Hematopoietic multipotent progenitor cell treated with erythropoietin and hydrocortisone succinate and interleukin-3 and kit ligand, for 17 days (in vitro differentiated cells): ENCODE results near the gene A1BG.
A peak's percentile ranks its signal among the peaks of the same experiment; 100 is the strongest.

ENCODE experiments used
- DNase-seq: peaks from one replicate; pipeline ENCODE4 v3.0.0-alpha.2; 2015; ENCODE audit warnings: low spot score

Gene A1BG, protein sequence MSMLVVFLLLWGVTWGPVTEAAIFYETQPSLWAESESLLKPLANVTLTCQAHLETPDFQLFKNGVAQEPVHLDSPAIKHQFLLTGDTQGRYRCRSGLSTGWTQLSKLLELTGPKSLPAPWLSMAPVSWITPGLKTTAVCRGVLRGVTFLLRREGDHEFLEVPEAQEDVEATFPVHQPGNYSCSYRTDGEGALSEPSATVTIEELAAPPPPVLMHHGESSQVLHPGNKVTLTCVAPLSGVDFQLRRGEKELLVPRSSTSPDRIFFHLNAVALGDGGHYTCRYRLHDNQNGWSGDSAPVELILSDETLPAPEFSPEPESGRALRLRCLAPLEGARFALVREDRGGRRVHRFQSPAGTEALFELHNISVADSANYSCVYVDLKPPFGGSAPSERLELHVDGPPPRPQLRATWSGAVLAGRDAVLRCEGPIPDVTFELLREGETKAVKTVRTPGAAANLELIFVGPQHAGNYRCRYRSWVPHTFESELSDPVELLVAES

DNA sequence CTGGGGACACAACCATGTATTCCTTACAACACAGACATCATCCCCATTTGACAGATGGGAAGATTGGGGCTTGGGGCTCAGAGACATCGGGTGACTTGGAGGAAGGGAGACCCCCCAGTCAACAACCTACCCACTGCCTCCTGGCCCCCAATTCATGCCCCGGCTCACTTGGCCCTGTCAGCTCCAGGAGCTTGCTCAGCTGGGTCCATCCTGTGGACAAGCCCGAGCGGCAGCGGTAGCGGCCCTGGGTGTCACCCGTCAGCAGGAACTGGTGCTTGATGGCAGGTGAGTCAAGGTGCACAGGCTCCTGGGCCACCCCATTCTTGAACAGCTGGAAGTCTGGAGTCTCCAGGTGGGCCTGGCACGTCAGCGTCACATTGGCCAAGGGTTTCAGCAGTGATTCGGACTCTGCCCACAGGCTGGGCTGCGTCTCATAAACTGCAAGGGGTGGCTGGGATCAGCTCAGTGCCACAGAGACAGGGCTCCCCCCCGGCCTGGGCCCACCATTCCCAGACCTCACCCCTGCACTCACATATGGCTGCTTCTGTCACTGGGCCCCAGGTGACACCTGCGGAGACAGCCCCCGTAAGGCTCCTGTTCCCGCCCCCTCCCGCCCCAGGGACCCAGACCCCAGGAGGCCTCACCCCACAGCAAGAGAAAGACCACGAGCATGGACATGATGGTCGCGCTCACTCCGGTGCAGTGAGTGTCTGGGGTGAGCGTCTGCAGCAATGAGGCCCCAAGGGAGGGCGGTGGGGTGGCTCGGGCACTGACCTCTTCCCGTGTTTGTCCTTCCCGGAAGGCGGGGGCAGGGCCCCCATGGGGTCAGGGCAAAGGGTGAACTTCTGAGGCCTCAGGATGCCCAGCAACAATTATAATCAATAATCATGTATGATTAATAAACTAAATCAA, at the start of gene A1BG:
TSS of gene A1BG (minus strand) at position 733 of the 912 bp plus-strand sequence. CDS start at position 678, 55 bp downstream.
- DNase-seq, result no peak

GRCh38 chr19:58401840-58402421, 48.6 kb upstream of the A1BG start:
- no peak for DNase-seq

DNA sequence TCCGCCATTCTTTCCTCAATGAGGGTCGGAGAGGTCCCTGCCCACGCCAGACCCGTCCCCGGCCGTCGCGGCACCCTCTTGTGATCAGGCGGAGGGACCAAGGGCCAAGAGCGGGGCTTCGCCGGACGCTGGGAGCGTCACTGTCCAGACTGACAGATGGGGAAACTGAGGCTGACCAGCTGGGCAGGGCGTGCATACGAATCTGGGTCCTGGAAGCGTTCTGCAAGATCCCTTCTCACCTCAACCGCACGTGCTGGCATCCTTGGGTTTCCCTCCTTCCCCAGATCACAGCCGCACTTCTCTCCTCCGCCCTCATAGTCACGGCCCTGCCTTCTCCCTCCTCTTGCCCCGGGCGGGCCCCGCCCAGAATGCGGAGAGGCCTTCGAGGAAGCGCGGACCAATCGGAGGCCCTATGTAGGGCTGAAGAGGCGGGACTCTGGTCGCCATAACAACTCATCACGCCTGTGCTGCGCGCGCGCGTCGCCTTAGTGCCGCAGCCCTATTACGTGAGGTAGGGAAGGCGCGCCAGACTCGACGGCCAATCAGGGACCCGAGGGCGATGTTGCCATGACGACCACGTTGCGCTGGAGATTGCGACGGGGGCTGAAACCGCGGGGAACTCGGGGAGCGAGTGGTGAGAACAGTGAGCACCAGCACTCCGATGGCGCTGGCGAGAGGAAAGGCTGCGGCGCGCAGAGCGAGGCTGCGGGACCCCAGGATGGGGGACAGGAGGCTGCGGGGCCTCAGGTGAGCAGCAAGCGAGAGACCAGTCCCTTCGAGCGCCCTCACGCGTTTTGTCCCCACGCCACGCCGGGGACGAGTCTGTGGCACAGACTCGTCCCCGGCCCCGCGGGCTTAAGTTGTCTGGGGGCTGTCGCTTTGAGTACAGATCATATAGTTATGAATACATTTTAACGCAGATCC, 47.9 kb upstream of the A1BG start:
- DNase-seq, result peak; percentile 98

GRCh38 chr19:58400316-58400915, 47.1 kb upstream of the A1BG start:
- no peak for DNase-seq

DNA sequence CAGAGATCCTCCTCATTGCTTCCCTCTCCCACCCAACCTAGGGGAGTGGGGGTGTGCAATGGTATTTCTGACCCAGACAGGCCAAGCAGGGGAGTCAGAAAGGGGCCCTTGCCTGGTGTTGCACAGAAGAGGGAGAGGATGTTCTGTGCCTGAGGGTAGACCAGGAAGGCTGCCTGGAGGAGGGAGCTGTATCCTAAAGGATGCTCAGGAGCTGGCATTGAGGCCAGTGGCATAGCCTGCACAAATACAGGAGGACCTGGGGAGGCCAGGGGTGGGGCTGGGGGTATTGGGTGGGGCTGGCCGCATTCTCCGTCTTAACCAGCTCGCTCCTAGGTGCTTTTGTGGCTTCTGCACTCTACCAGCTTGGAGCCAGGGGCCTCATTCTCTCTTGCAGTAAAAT, 46.6 kb upstream of the A1BG start:
- peak; percentile 3 for DNase-seq

GRCh38 chr19:58398545-58398944, 45.3 kb upstream of the A1BG start:
- DNase-seq, result no peak

GRCh38 chr19:58398087-58398486, 44.8 kb upstream of the A1BG start:
- DNase-seq, result no peak

DNA sequence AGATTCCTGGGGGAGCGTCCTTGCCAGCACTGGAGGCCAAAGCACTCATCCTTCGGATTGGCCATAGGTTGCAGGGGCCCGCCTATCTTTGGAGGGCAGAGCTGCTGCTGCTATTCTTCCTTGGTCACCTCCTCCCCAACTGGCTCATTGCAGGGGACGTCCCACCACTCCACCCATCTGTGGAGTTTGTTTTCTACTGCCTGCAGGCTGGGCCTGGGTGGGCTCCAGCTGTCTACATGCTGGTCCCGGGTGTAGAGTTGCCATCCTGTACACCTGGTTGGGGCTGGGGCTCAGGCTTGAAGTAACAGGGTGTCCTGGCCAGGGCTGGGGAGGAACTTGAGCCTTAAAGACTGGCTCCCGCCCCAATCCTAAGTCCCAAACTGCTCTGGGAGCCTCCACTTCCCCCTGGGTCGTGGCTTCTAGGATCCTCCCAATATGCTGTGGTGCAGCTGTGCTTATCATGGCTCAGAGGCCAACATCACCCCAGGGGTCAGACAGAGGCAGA, 44.3 kb upstream of the A1BG start:
- DNase-seq, result no peak

DNA sequence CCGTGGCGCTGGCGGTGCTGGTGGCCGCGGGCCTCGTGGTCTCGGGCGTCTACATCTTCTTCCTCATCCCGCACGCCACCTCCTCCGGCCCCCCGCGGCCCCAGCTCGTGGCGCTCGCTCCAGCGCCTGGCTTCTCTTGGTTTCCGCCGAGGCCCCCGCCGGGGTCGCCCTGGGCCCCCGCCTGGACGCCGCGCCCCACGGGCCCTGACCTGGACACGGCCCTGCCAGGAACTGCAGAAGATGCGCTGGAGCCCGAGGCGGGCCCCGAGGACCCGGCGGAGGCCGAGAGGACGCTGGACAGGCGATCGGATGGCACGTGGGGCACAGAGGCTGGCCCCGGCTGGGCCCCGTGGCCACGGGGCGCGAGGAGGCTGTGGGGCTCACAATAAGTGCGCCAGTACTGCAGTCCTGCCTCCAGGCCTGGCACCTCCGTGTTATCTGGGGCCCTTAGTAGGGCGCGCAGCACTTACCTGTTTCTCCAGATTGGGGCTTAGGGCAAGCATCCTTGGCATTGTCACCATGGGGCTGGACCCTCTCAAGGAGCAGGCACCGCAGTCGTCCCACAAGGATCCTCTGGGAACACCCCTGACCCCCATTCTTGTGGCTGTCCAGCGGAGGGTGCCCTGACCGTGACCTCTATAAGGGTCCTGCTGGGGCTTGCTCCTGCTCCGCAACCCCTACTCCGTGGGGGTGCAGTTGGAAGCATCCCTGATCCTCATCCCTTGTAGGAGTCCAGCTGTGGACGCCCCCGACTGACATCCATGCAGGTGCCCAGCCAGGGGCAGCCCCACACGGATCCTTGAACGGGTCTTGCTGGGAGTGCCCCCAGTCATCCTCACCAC, 43.6 kb upstream of the A1BG start:
- no peak for DNase-seq

- no peak for DNase-seq
These were observed 42.8 kb upstream of the A1BG start for GRCh38 chr19:58395979-58396627.

GRCh38 chr19:58395220-58395978, 42.1 kb upstream of the A1BG start, which contains the start of gene RNF225:
TSS of gene RNF225 (plus strand) at chr19:58395656. CDS start at chr19:58396090, 434 bp downstream.
- DNase-seq, result no peak

DNA sequence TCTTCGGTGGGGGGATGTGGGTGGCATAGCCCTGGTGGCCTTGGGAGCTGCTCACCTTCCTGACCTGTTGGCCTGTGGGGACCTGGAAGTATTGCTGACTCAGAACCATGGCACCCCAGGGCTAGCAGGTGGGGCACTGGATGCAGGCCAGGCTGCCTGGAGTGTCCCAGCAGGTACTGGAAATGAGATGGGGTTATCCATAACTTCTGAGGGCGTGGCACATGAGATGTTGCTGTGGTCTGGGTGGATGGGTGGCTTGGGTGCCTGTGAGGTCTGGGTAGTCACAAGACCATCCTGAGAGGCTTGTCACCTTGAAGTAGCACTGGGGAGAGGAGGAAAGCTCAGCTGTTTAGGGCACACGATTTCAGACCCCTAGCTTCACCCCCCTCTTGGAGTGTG, 41.5 kb upstream of the A1BG start:
- DNase-seq, result no peak

GRCh38 chr19:58393725-58394033, 40.4 kb upstream of the A1BG start:
- DNase-seq, result no peak

DNA sequence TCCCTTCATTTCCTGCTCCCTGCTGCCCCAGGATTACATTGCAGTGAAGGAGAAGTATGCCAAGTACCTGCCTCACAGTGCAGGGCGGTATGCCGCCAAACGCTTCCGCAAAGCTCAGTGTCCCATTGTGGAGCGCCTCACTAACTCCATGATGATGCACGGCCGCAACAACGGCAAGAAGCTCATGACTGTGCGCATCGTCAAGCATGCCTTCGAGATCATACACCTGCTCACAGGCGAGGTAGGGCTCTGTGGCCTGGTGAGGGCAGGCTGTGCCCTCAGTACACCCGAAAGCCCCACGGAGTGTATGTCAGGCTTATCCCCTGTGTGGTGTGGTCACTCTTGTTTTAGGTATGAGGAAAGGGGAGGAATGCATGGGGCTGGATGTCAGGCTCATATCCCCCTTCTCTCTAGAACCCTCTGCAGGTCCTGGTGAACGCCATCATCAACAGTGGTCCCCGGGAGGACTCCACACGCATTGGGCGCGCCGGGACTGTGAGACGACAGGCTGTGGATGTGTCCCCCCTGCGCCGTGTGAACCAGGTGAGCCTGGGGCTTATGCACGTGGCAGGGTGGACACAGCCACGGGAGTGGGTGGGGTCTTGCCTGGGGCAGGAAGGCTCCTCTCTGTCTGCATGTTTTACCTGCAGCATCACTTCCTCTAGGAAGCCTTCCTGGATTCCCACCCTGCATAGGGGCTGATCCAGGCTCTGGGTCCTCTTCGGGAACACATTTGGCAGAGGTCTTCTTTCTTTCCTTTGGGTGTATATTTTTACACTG, 39.8 kb upstream of the A1BG start:
- no peak for DNase-seq

DNA sequence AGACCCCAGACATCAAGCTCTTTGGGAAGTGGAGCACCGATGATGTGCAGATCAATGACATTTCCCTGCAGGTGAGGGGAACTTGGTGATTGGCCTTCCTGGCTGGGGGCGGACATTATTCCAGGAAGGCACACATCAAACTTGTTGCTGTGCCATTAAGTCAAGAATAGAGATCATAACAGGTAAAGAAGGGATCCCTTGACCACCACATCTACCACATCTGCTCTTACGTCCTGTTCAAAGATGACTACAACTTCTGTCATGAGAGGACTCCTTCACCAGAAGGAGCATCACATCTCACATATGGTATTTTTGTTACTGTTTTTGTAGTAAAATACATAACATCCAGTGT, 34.9 kb upstream of the A1BG start:
- no peak for DNase-seq

GRCh38 chr19:58387338-58388174, 34.3 kb upstream of the A1BG start:
- DNase-seq, result no peak
